ENCODE results near the gene SNAP91.

GRCh38 chr6:83711958-83712357, 3.1 kb upstream of the SNAP91 start:
- no peak for TF ChIP-seq POLR2AphosphoS5 (IDR thresholded peaks at IDR 0.05; ENCODE audit: low read depth, low read length)
- TF ChIP-seq SP1 (IDR thresholded peaks at IDR 0.05; ENCODE audit: low read depth, low read length), result no peak
- no peak for TF ChIP-seq CBX5 (IDR thresholded peaks at IDR 0.05; ENCODE audit: low read depth, low read length)
